K562 (cell line): Measurements from ENCODE around the gene FOXO3. TPM values are rescaled to one million over a fixed set of nuclear protein-coding genes. Genes with fewer than 3 reads are reported as not detected.

Experiments
- ARID1B ChIP-seq: fragments of 450-650 bp; IDR thresholded peaks from 2 replicates; pipeline ENCODE4 v1.6.1; 2016; ENCODE audit warnings: antibody characterized with exemption, mild to moderate bottlenecking, inconsistent platforms
- CHD4 ChIP-seq: fragments of 200-600 bp; sonication (generic); IDR thresholded peaks from 3 replicates; pipeline ENCODE4 v1.6.1; 2012; ENCODE audit warnings: low read depth, mild to moderate bottlenecking, mixed read lengths, low read length, inconsistent platforms; ENCODE audit not compliant: insufficient read depth, insufficient replicate concordance, poor library complexity, severe bottlenecking
- FOSL1 ChIP-seq: fragments of 200-800 bp; sonication (Bioruptor generic); conservative IDR thresholded peaks from 2 replicates; pipeline ENCODE4 v1.6.1; 2016; ENCODE audit warnings: missing genetic modification characterization, missing compliant biosample characterization
- HDAC2 ChIP-seq: fragments of 450-650 bp; IDR thresholded peaks from 2 replicates; pipeline ENCODE4 v1.6.1; 2016; ENCODE audit warnings: mild to moderate bottlenecking
- HDGF ChIP-seq: fragments of 450-650 bp; IDR thresholded peaks from 2 replicates; pipeline ENCODE4 v1.6.1; 2016
- HIVEP1 ChIP-seq: fragments of 250-450 bp; sonication (Bioruptor Pico); IDR thresholded peaks from 2 replicates; pipeline ENCODE4 v1.4.0; 2020; ENCODE audit warnings: mild to moderate bottlenecking
- HMG20B ChIP-seq: fragments of 250-450 bp; sonication (Bioruptor Pico); IDR thresholded peaks from 2 replicates; pipeline ENCODE4 v1.5.0; 2021; ENCODE audit warnings: mild to moderate bottlenecking
- NFE2 ChIP-seq: IDR thresholded peaks from 2 replicates; pipeline ENCODE4 v1.6.1; 2014; ENCODE audit warnings: antibody characterized with exemption, low read depth
- NR2C1 ChIP-seq, 2 experiments: fragments of 450-650 bp; IDR thresholded peaks; 2 replicates each; pipeline ENCODE4 v1.6.1; 2017; ENCODE audit warnings: mild to moderate bottlenecking in 2 of 2, antibody characterized with exemption in 1 of 2, inconsistent platforms in 1 of 2, missing compliant biosample characterization in 1 of 2, missing genetic modification characterization in 1 of 2
- NR2F6 ChIP-seq: fragments of 450-650 bp; formaldehyde crosslinking; IDR thresholded peaks from 2 replicates; pipeline ENCODE4 v1.4.0; 2020; ENCODE audit warnings: mild to moderate bottlenecking
- NUFIP1 ChIP-seq: fragments of 450-650 bp; IDR thresholded peaks from 2 replicates; pipeline ENCODE4 v1.6.1; 2018; ENCODE audit not compliant: partially characterized antibody
- RBM14 ChIP-seq: fragments of 200-400 bp; formaldehyde crosslinking; IDR thresholded peaks from 2 replicates; pipeline ENCODE4 v1.6.1; 2018; ENCODE audit warnings: low read depth, mild to moderate bottlenecking, low read length, moderate library complexity, borderline replicate concordance; ENCODE audit not compliant: insufficient read depth
- STAG1 ChIP-seq: sonication (generic); formaldehyde crosslinking; IDR thresholded peaks from 2 replicates; pipeline ENCODE4 v1.5.0; 2020; ENCODE audit warnings: missing genetic modification reagents, borderline replicate concordance
- TAF15 ChIP-seq: fragments of 200-400 bp; formaldehyde crosslinking; IDR thresholded peaks from 2 replicates; pipeline ENCODE4 v1.6.1; 2017; ENCODE audit warnings: mild to moderate bottlenecking, low read depth, low read length, moderate library complexity
- ZNF174 ChIP-seq: fragments of 250-450 bp; sonication (Bioruptor Pico); IDR thresholded peaks from 2 replicates; pipeline ENCODE4 v1.4.0; 2020; ENCODE audit warnings: mild to moderate bottlenecking
- ZNF232 ChIP-seq: sonication (generic); formaldehyde crosslinking; IDR thresholded peaks from 2 replicates; pipeline ENCODE4 v1.8.0; 2022; ENCODE audit warnings: mild to moderate bottlenecking, missing genetic modification reagents
- ZNF408 ChIP-seq: fragments of 250-450 bp; sonication (Bioruptor Pico); IDR thresholded peaks from 2 replicates; pipeline ENCODE4 v1.4.0; 2020; ENCODE audit warnings: low read depth, mild to moderate bottlenecking, moderate library complexity
- ZNF764 ChIP-seq: fragments of 250-450 bp; sonication (Bioruptor Pico); IDR thresholded peaks from 2 replicates; pipeline ENCODE4 v1.4.0; 2020; ENCODE audit warnings: low read depth, mild to moderate bottlenecking, moderate library complexity
- polyA plus RNA-seq, 8 experiments: library from polyadenylated mRNA; depleted of rRNA in 4 of 8; stranded (reverse) in 5 of 8; unstranded in 3 of 8; fragments of >200 nt; fragmentation: Nextera tagmentation in 2 of 8; fragmentation: Illumina TruSeq in 1 of 8; extraction: Ambion mirVana in 2 of 8; extraction: Trizol in 1 of 8; gene quantifications; 2 replicates each; pipeline versions ENCODE4 v1.2.1 to v1.2.3, GENCODE V29; 2011 to 2014; ENCODE audit warnings: inconsistent platforms in 1 of 8, missing spikeins in 1 of 8
- total RNA-seq, 7 experiments: library from RNA; depleted of rRNA in 6 of 7; stranded (reverse); fragments of >200 nt in 6 of 7; fragmentation: Illumina TruSeq in 2 of 7; extraction: Trizol in 2 of 7; gene quantifications; 2 replicates each; pipeline versions ENCODE4 v1.2.1 to v1.2.3, GENCODE V29; 2011 to 2021; ENCODE audit warnings: low replicate concordance in 1 of 7
- TF ChIP-seq, protein P1 (sequence below), 2 experiments: fragments of 250-450 bp in 1 of 2; fragments of 450-650 bp in 1 of 2; sonication (Bioruptor Pico) in 1 of 2; IDR thresholded peaks; 2 replicates each; pipeline versions ENCODE4 v1.6.1 to v1.8.0; 2016 to 2021; ENCODE audit warnings: mild to moderate bottlenecking in 2 of 2, moderate library complexity in 2 of 2, missing compliant biosample characterization in 1 of 2, missing genetic modification characterization in 1 of 2
- TF ChIP-seq, protein P2 (sequence below): fragments of 250-450 bp; sonication (Bioruptor Pico); IDR thresholded peaks from 2 replicates; pipeline ENCODE4 v1.5.0; 2021
- TF ChIP-seq, protein P3 (sequence below): sonication (generic); IDR thresholded peaks from 2 replicates; pipeline ENCODE4 v1.6.1; 2016
- TF ChIP-seq, protein P4 (sequence below): sonication (generic); formaldehyde crosslinking; IDR thresholded peaks from 2 replicates; pipeline ENCODE4 v1.8.1; 2023; ENCODE audit warnings: mild to moderate bottlenecking, missing genetic modification reagents, moderate library complexity
- TF ChIP-seq, protein P5 (sequence below): fragments of 450-650 bp; IDR thresholded peaks from 2 replicates; pipeline ENCODE4 v1.6.1; 2017; ENCODE audit warnings: antibody characterized with exemption

FOXO3 gene
- total and polyA plus RNA-seq, 9 of the 15 experiments (the other 6 are each of a cell fraction or from before 2014, with no cell fraction given): 3.0 to 14.6 (median 6.0) TPM

DNA sequence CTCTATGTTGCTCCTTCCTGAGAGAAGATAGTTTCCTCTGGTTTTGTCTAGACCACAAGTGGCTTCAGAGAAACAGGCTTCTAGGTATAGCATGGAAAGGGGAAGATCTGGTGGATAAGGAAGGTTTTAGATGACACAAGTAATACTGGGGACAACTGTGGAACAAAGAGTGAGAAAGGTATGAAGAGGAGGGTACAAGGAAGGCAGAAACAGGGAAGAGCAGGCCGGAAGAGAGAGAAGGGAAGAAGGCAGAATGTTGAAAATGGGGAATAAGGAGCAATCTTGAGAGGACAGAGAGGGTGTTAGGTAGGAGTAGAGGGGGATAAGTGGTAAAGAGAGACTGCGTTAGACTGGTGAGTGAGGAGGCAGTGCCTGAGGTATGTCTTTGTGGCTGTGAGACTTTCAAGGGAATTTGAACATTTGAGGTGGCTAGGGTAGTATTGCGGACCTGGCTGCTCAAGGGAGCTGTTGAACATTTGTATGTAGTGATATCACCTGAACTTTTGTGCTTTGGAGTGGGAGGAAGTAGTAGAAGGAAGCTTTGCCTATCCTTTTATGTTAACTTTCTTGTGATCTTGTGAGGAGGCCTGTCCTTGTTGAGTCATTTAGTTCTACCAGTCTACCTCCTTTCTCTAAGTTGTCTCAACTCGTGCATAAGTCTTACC lies 69.5 kb downstream of the FOXO3 start (continued):
- TF ChIP-seq, protein P1, sequence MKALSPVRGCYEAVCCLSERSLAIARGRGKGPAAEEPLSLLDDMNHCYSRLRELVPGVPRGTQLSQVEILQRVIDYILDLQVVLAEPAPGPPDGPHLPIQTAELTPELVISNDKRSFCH (CRISPR knock-in tag; IDR thresholded peaks at IDR 0.05): no peak
- TF ChIP-seq, protein P1 (tag; IDR thresholded peaks at IDR 0.05): 0 out of 2 replicates have a peak, but pooled peaks have one; percentile 14
- TF ChIP-seq NR2C1 (IDR thresholded peaks at IDR 0.05) (peak; percentile 47; the same call in 1 of the 2 replicates), NR2C1 (tag; IDR thresholded peaks at IDR 0.05) (0 out of 2 replicates have a peak, but pooled peaks have one; percentile 8), CHD4 (no peak), HDGF (peak; percentile 95), FOSL1 (tag) (peak; percentile 43; the same call in 1 of the 2 replicates), TAF15 (no peak), HIVEP1 (no peak), ARID1B (peak; percentile 61), STAG1 (CRISPR knock-in tag) (no peak), NUFIP1 (no peak), ZNF174 (CRISPR knock-in tag) (no peak), NFE2 (0 out of 2 replicates have a peak, but pooled peaks have one; percentile 10), RBM14 (no peak), NR2F6 (no peak), ZNF232 (no peak), HMG20B (CRISPR knock-in tag) (no peak), ZNF408 (CRISPR knock-in tag) (no peak), ZNF764 (CRISPR knock-in tag) (no peak), HDAC2 (no peak; the same call in 1 of the 2 replicates)
- TF ChIP-seq, protein P2, sequence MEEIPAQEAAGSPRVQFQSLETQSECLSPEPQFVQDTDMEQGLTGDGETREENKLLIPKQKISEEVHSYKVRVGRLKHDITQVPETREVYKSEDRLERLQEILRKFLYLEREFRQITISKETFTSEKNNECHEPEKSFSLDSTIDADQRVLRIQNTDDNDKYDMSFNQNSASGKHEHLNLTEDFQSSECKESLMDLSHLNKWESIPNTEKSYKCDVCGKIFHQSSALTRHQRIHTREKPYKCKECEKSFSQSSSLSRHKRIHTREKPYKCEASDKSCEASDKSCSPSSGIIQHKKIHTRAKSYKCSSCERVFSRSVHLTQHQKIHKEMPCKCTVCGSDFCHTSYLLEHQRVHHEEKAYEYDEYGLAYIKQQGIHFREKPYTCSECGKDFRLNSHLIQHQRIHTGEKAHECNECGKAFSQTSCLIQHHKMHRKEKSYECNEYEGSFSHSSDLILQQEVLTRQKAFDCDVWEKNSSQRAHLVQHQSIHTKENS (CRISPR knock-in tag): no peak
- TF ChIP-seq, protein P3, sequence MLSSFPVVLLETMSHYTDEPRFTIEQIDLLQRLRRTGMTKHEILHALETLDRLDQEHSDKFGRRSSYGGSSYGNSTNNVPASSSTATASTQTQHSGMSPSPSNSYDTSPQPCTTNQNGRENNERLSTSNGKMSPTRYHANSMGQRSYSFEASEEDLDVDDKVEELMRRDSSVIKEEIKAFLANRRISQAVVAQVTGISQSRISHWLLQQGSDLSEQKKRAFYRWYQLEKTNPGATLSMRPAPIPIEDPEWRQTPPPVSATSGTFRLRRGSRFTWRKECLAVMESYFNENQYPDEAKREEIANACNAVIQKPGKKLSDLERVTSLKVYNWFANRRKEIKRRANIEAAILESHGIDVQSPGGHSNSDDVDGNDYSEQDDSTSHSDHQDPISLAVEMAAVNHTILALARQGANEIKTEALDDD: peak; percentile 97
- TF ChIP-seq, protein P4, sequence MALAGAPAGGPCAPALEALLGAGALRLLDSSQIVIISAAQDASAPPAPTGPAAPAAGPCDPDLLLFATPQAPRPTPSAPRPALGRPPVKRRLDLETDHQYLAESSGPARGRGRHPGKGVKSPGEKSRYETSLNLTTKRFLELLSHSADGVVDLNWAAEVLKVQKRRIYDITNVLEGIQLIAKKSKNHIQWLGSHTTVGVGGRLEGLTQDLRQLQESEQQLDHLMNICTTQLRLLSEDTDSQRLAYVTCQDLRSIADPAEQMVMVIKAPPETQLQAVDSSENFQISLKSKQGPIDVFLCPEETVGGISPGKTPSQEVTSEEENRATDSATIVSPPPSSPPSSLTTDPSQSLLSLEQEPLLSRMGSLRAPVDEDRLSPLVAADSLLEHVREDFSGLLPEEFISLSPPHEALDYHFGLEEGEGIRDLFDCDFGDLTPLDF (CRISPR knock-in tag): no peak
- TF ChIP-seq, protein P5, sequence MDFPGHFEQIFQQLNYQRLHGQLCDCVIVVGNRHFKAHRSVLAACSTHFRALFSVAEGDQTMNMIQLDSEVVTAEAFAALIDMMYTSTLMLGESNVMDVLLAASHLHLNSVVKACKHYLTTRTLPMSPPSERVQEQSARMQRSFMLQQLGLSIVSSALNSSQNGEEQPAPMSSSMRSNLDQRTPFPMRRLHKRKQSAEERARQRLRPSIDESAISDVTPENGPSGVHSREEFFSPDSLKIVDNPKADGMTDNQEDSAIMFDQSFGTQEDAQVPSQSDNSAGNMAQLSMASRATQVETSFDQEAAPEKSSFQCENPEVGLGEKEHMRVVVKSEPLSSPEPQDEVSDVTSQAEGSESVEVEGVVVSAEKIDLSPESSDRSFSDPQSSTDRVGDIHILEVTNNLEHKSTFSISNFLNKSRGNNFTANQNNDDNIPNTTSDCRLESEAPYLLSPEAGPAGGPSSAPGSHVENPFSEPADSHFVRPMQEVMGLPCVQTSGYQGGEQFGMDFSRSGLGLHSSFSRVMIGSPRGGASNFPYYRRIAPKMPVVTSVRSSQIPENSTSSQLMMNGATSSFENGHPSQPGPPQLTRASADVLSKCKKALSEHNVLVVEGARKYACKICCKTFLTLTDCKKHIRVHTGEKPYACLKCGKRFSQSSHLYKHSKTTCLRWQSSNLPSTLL: no peak; the same call in 1 of the 2 replicates
